Muscle of leg (tissue), 11 donors: ENCODE data around the gene SUGCT. TPM values are rescaled to one million over a fixed set of nuclear protein-coding genes. Genes with fewer than 3 reads are reported as not detected.
A peak's percentile ranks its signal among the peaks of the same experiment; 100 is the strongest.

Experiments used
- DNase-seq: peaks from one replicate; pipeline ENCODE4 v3.0.0; 2013
- H3K27ac ChIP-seq: one replicate; pipeline ENCODE4 v1.5.1; 2013; ENCODE audit warnings: mild to moderate bottlenecking, low read length, control low read depth
- H3K27me3 ChIP-seq: one replicate; pipeline ENCODE4 v1.6.1; 2013; ENCODE audit warnings: low read length; ENCODE audit not compliant: control insufficient read depth, insufficient read depth
- H3K36me3 ChIP-seq: one replicate; pipeline ENCODE4 v1.6.1; 2013; ENCODE audit warnings: low read length; ENCODE audit not compliant: control insufficient read depth, insufficient read depth
- H3K4me1 ChIP-seq: one replicate; pipeline ENCODE4 v1.6.1; 2013; ENCODE audit warnings: low read length; ENCODE audit not compliant: control insufficient read depth, insufficient read depth
- H3K4me3 ChIP-seq: one replicate; pipeline ENCODE4 v1.5.1; 2013; ENCODE audit warnings: low read length, control low read depth
- H3K9me3 ChIP-seq: replicated peaks from 2 replicates; pipeline ENCODE4 v1.6.1; 2013; ENCODE audit warnings: low read depth, low read length; ENCODE audit not compliant: control insufficient read depth
- WGBS: methylation state at CpG from one replicate; pipeline ENCODE4 v1.1.5; 2013; ENCODE audit warnings: missing lambda C conversion rate; ENCODE audit not compliant: insufficient coverage; 5-methylcytosine and 5-hydroxymethylcytosine counted together
- polyA plus RNA-seq, 8 donors: library from polyadenylated mRNA; unstranded; fragments of 120-200 nt; gene quantifications; one replicate each; pipeline versions ENCODE4 v1.2.1 to v1.2.3, GENCODE V29; 2013; ENCODE audit warnings: inconsistent platforms in 1 of 8, low replicate concordance in 1 of 8; ENCODE audit not compliant: insufficient read length in 8 of 8, insufficient read depth in 1 of 8
- total RNA-seq: library from RNA; stranded (reverse); fragments of 120-200 nt; gene quantifications from one replicate; pipeline ENCODE4 v1.2.4, GENCODE V29; 2013

The SUGCT gene
- total and polyA plus RNA-seq, 9 donors = 1.7 to 6.1 (median 3.3) TPM

- Histone ChIP-seq H3K4me1 (no peaks in the 10 kb centered on the region), H3K4me3 (no peak overlapping the region)
- WGBS = 100% methylated on average over 2 of the region's 6 CpGs
Observed at GRCh38 chr7:40698214-40698920, 563.6 kb downstream of the SUGCT start.

GRCh38 chr7:40698921-40699260 lies 564.1 kb downstream of the SUGCT start:
- H3K27me3 ChIP-seq = no peaks in the 10 kb centered on the region
- no peak for DNase-seq
- no peak overlapping the region for H3K27ac ChIP-seq
- H3K4me3 ChIP-seq = no peak overlapping the region
- no peaks in the 10 kb centered on the region for H3K4me1 ChIP-seq
- WGBS = 80% methylated on average over 1 of the region's 1 CpG
- H3K9me3 ChIP-seq = no peaks in the 10 kb centered on the region
- H3K36me3 ChIP-seq = no peaks in the 10 kb centered on the region

More at GRCh38 chr7:40698214-40698920, 563.6 kb downstream of the SUGCT start:
- H3K9me3 ChIP-seq = no peaks in the 10 kb centered on the region
- H3K36me3 ChIP-seq = no peaks in the 10 kb centered on the region
- no peak for DNase-seq
- H3K27me3 ChIP-seq = no peaks in the 10 kb centered on the region
- no peak overlapping the region for H3K27ac ChIP-seq

- Histone ChIP-seq H3K27ac (no peak overlapping the region), H3K4me1 (no peaks in the 10 kb centered on the region), H3K27me3 (no peaks in the 10 kb centered on the region), H3K9me3 (no peaks in the 10 kb centered on the region), H3K4me3 (no peak overlapping the region), H3K36me3 (no peaks in the 10 kb centered on the region)
- DNase-seq = no peak
- WGBS = 90% methylated on average over 4 of the region's 9 CpGs
Observed at GRCh38 chr7:40700653-40701421, 566.0 kb downstream of the SUGCT start.

- no peaks in the 10 kb centered on the region for H3K9me3 ChIP-seq
- H3K4me1 ChIP-seq = no peaks in the 10 kb centered on the region
- H3K36me3 ChIP-seq = no peaks in the 10 kb centered on the region
- H3K27me3 ChIP-seq = no peaks in the 10 kb centered on the region
- no peak for DNase-seq
- 86% methylated on average over 1 of the region's 3 CpGs for WGBS
- no peak overlapping the region for H3K27ac ChIP-seq
- H3K4me3 ChIP-seq = no peak overlapping the region
Observed at GRCh38 chr7:40701836-40702551, 567.2 kb downstream of the SUGCT start.

- no CpG with 5 or more reads among the region's 1 CpG for WGBS
- H3K4me1 ChIP-seq = no peaks in the 10 kb centered on the region
- H3K9me3 ChIP-seq = no peaks in the 10 kb centered on the region
- DNase-seq = no peak
- no peak overlapping the region for H3K27ac ChIP-seq
- no peaks in the 10 kb centered on the region for H3K27me3 ChIP-seq
- no peaks in the 10 kb centered on the region for H3K36me3 ChIP-seq
- H3K4me3 ChIP-seq = no peak overlapping the region
Observed at GRCh38 chr7:40704172-40704571, 569.4 kb downstream of the SUGCT start.

GRCh38 chr7:40706829-40707228 lies 572.0 kb downstream of the SUGCT start:
- Histone ChIP-seq H3K9me3 (no peaks in the 10 kb centered on the region), H3K27me3 (no peaks in the 10 kb centered on the region), H3K27ac (no peak overlapping the region), H3K4me1 (no peaks in the 10 kb centered on the region), H3K36me3 (no peaks in the 10 kb centered on the region), H3K4me3 (no peak overlapping the region)
- WGBS = 67% methylated on average over 1 of the region's 3 CpGs
- no peak for DNase-seq

GRCh38 chr7:40709062-40709964 lies 574.5 kb downstream of the SUGCT start:
- Histone ChIP-seq H3K9me3 (no peaks in the 10 kb centered on the region), H3K4me3 (no peak overlapping the region), H3K36me3 (no peaks in the 10 kb centered on the region), H3K27me3 (no peaks in the 10 kb centered on the region), H3K4me1 (peaks cover 2% of the 10 kb centered on the region), H3K27ac (no peak overlapping the region)
- 83% methylated on average over 1 of the region's 6 CpGs for WGBS
- DNase-seq = no peak

GRCh38 chr7:40711706-40712105 lies 576.9 kb downstream of the SUGCT start:
- Histone ChIP-seq H3K9me3 (no peaks in the 10 kb centered on the region), H3K27ac (no peak overlapping the region), H3K36me3 (no peaks in the 10 kb centered on the region), H3K4me1 (peaks cover 8% of the 10 kb centered on the region), H3K4me3 (no peak overlapping the region), H3K27me3 (no peaks in the 10 kb centered on the region)
- 95% methylated on average over 5 of the region's 6 CpGs for WGBS
- DNase-seq = no peak

- DNase-seq = peak; percentile 68
Observed at GRCh38 chr7:40714363-40715052, 579.7 kb downstream of the SUGCT start.

More at GRCh38 chr7:40714363-40715052, 579.7 kb downstream of the SUGCT start:
- no peaks in the 10 kb centered on the region for H3K9me3 ChIP-seq
- peaks cover 10% of the 10 kb centered on the region for H3K4me1 ChIP-seq
- no peak overlapping the region for H3K4me3 ChIP-seq
- peak overlapping the region; percentile 26 for H3K27ac ChIP-seq
- no peaks in the 10 kb centered on the region for H3K36me3 ChIP-seq
- no peaks in the 10 kb centered on the region for H3K27me3 ChIP-seq
- WGBS = no CpG with 5 or more reads among the region's 2 CpGs
